ENCODE data around the gene NIBAN1. TPM values are rescaled to one million over a fixed set of nuclear protein-coding genes. Genes with fewer than 3 reads are reported as not detected.

Gene NIBAN1
- total RNA-seq, 1 donor from 2014 or later: 0.63 TPM

GRCh38 chr1:184954232-184954995 is 19.9 kb downstream of the NIBAN1 start:
- Mint-ChIP-seq H3K9me3 (no peaks in the 10 kb centered on the region), H3K4me3 (no peak overlapping the region), H3K27ac (ENCODE audit: unreplicated experiment) (no peak overlapping the region)

GRCh38 chr1:184953600-184954219 is 20.6 kb downstream of the NIBAN1 start:
- no peak for DNase-seq (ENCODE audit: low read depth, low spot score)
- H3K4me1 Mint-ChIP-seq: no peaks in the 10 kb centered on the region
- no peak overlapping the region for H3K27ac Mint-ChIP-seq (ENCODE audit: unreplicated experiment)
- no peaks in the 10 kb centered on the region for H3K9me3 Mint-ChIP-seq
- H3K36me3 Mint-ChIP-seq (ENCODE audit: low read depth): no peaks in the 10 kb centered on the region
- no peak for TF ChIP-seq CTCF (conservative IDR thresholded peaks at IDR 0.05)
- no peaks in the 10 kb centered on the region for H3K27me3 Mint-ChIP-seq (ENCODE audit: low read depth)
- H3K4me3 Mint-ChIP-seq: no peak overlapping the region

More at GRCh38 chr1:184954232-184954995, 19.9 kb downstream of the NIBAN1 start:
- Mint-ChIP-seq H3K36me3 (ENCODE audit: low read depth) (no peaks in the 10 kb centered on the region), H3K27me3 (ENCODE audit: low read depth) (no peaks in the 10 kb centered on the region), H3K4me1 (no peaks in the 10 kb centered on the region)
- no peak for DNase-seq (ENCODE audit: low read depth, low spot score)
- no peak for TF ChIP-seq CTCF (conservative IDR thresholded peaks at IDR 0.05)

GRCh38 chr1:184952428-184952827 is 21.9 kb downstream of the NIBAN1 start:
- H3K4me1 Mint-ChIP-seq: no peaks in the 10 kb centered on the region
- no peaks in the 10 kb centered on the region for H3K27me3 Mint-ChIP-seq (ENCODE audit: low read depth)
- DNase-seq (ENCODE audit: low read depth, low spot score): no peak

GRCh38 chr1:184951788-184952187 is 22.5 kb downstream of the NIBAN1 start:
- Mint-ChIP-seq H3K27me3 (ENCODE audit: low read depth) (no peaks in the 10 kb centered on the region), H3K36me3 (ENCODE audit: low read depth) (no peaks in the 10 kb centered on the region), H3K27ac (ENCODE audit: unreplicated experiment) (no peak overlapping the region), H3K4me3 (no peak overlapping the region), H3K9me3 (no peaks in the 10 kb centered on the region), H3K4me1 (no peaks in the 10 kb centered on the region)
- DNase-seq (ENCODE audit: low read depth, low spot score): no peak
- TF ChIP-seq CTCF (conservative IDR thresholded peaks at IDR 0.05): no peak

More at GRCh38 chr1:184952428-184952827, 21.9 kb downstream of the NIBAN1 start:
- Mint-ChIP-seq H3K4me3 (no peak overlapping the region), H3K9me3 (no peaks in the 10 kb centered on the region), H3K27ac (ENCODE audit: unreplicated experiment) (no peak overlapping the region), H3K36me3 (ENCODE audit: low read depth) (no peaks in the 10 kb centered on the region)
- TF ChIP-seq CTCF (conservative IDR thresholded peaks at IDR 0.05): no peak

- Mint-ChIP-seq H3K4me1 (no peaks in the 10 kb centered on the region), H3K4me3 (no peak overlapping the region), H3K36me3 (ENCODE audit: low read depth) (no peaks in the 10 kb centered on the region), H3K27ac (ENCODE audit: unreplicated experiment) (no peak overlapping the region), H3K9me3 (no peaks in the 10 kb centered on the region), H3K27me3 (ENCODE audit: low read depth) (no peaks in the 10 kb centered on the region)
- no peak for TF ChIP-seq CTCF (conservative IDR thresholded peaks at IDR 0.05)
- DNase-seq (ENCODE audit: low read depth, low spot score): no peak
Observed at GRCh38 chr1:184950906-184951305, 23.4 kb downstream of the NIBAN1 start.

All from neural crest cell (in vitro differentiated cells).